NCI-H748 (cell line): ENCODE results near the gene FAM156A.
"Not testable (repeated sequence)": the region's sequence is repeated elsewhere in the genome, so short reads cannot be mapped to it uniquely, and the experiment has no call there.

Source experiments
- DNase-seq: peaks from one replicate; lab custom pipeline; 2025; ENCODE audit not compliant: unreplicated experiment; lab: John Stamatoyannopoulos, UW

Gene FAM156A

DNA sequence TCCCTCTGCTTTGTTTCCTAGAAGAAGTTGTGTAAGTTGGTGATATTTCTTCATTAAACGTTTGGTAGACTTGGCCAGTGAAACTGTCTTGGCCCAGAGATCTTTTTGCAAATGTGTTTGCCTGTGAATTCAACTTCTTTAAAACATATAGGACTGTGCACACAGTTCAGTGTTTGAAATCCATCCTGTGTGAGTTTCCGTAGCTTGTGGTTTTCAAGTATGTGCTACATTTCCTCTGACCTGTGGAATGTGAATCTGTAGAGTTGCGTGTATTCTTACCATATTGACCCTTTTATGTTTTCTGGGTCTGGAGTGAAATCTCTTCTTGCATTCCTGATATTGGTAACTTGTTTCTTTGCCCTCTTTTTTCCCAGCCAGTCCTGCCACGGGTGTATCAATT is 52.2 kb downstream of the FAM156A start:
- not testable (repeated sequence) for DNase-seq

DNA sequence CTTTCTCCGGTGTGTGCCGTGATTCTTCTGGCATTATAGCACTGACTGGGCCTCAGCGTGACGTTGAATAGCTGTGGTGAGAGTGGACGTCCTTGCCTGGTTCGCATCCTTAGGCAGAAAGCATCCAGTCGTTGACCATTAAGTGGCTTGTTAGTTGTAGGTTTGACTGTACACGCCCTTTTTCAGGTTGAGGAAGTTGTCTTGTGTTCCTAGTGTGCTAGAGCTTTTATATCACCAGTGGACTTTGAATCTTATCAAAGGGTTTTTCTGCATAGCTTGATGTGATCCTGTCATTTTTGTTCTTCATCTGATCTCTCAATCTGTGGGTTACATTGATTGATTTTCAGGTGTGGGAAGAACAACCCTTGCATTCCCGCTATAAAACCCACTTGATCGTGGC is 52.8 kb downstream of the FAM156A start:
- not testable (repeated sequence) for DNase-seq
